Measurements from ENCODE around the gene SIN3B.

SIN3B gene

GRCh38 chr19:16824658-16825311 lies 4.4 kb upstream of the SIN3B start:
- Histone ChIP-seq H2AFZ (ENCODE audit: low read depth, low read length, severe bottlenecking) (no peak overlapping the region), H3K79me2 (ENCODE audit: insufficient read depth, low read length) (0 out of 2 replicates have a peak, but pooled peaks cover 4% of the 10 kb centered on the region), H3K9me2 (replicated peaks; ENCODE audit: insufficient read depth, low read length) (no peaks in the 10 kb centered on the region), H3K36me3 (ENCODE audit: low read length) (no peaks in the 10 kb centered on the region), H3K9ac (ENCODE audit: low read length) (no peak overlapping the region), H3K4me2 (ENCODE audit: low read depth, low read length, poor library complexity, severe bottlenecking) (no peak overlapping the region), H3K27ac (ENCODE audit: low read depth, low read length) (no peak overlapping the region), H3K27me3 (ENCODE audit: low read length) (no peaks in the 10 kb centered on the region), H3F3A (ENCODE audit: insufficient read depth) (no peaks in the 10 kb centered on the region), H3K9me3 (ENCODE audit: insufficient read depth, low read length) (no peaks in the 10 kb centered on the region), H3K4me3 (ENCODE audit: insufficient read depth, low read length, poor library complexity, severe bottlenecking) (no peak overlapping the region), H4K20me1 (ENCODE audit: low read depth, low read length) (no peaks in the 10 kb centered on the region)
- TF ChIP-seq CTCF (IDR thresholded peaks at IDR 0.05; ENCODE audit: insufficient read depth, low read length, poor library complexity, severe bottlenecking) (no peak), EZH2phosphoT487 (conservative IDR thresholded peaks at IDR 0.05; ENCODE audit: low read length) (no peak)

- H3K9ac ChIP-seq (ENCODE audit: low read length) = no peak overlapping the region
- TF ChIP-seq CTCF (IDR thresholded peaks at IDR 0.05; ENCODE audit: insufficient read depth, low read length, poor library complexity, severe bottlenecking) = no peak
- H3K9me2 ChIP-seq (replicated peaks; ENCODE audit: insufficient read depth, low read length) = no peaks in the 10 kb centered on the region
- no peaks in the 10 kb centered on the region for H3F3A ChIP-seq (ENCODE audit: insufficient read depth)
- no peaks in the 10 kb centered on the region for H3K9me3 ChIP-seq (ENCODE audit: insufficient read depth, low read length)
- no peak overlapping the region for H2AFZ ChIP-seq (ENCODE audit: low read depth, low read length, severe bottlenecking)
- no peak overlapping the region for H3K4me3 ChIP-seq (ENCODE audit: insufficient read depth, low read length, poor library complexity, severe bottlenecking)
- no peaks in the 10 kb centered on the region for H3K27me3 ChIP-seq (ENCODE audit: low read length)
- H3K27ac ChIP-seq (ENCODE audit: low read depth, low read length) = no peak overlapping the region
- H3K4me2 ChIP-seq (ENCODE audit: low read depth, low read length, poor library complexity, severe bottlenecking) = no peak overlapping the region
- no peaks in the 10 kb centered on the region for H4K20me1 ChIP-seq (ENCODE audit: low read depth, low read length)
- no peaks in the 10 kb centered on the region for H3K36me3 ChIP-seq (ENCODE audit: low read length)
- 0 out of 2 replicates have a peak, but pooled peaks cover 9% of the 10 kb centered on the region for H3K79me2 ChIP-seq (ENCODE audit: insufficient read depth, low read length)
Observed at GRCh38 chr19:16825312-16826052, 3.7 kb upstream of the SIN3B start.

GRCh38 chr19:16829822-16830289 lies 658 bp downstream of the SIN3B start:
- Histone ChIP-seq H3K4me3 (ENCODE audit: insufficient read depth, low read length, poor library complexity, severe bottlenecking) (peak overlapping the region; percentile 90), H4K20me1 (ENCODE audit: low read depth, low read length) (no peaks in the 10 kb centered on the region), H3K27ac (ENCODE audit: low read depth, low read length) (no peak overlapping the region), H2AFZ (ENCODE audit: low read depth, low read length, severe bottlenecking) (peak overlapping the region; percentile 69), H3K36me3 (ENCODE audit: low read length) (no peaks in the 10 kb centered on the region), H3F3A (ENCODE audit: insufficient read depth) (no peaks in the 10 kb centered on the region), H3K79me2 (ENCODE audit: insufficient read depth, low read length) (0 out of 2 replicates have a peak, but pooled peaks cover 9% of the 10 kb centered on the region), H3K9ac (ENCODE audit: low read length) (peak overlapping the region; percentile 78), H3K27me3 (ENCODE audit: low read length) (no peaks in the 10 kb centered on the region), H3K9me3 (ENCODE audit: insufficient read depth, low read length) (no peaks in the 10 kb centered on the region), H3K9me2 (replicated peaks; ENCODE audit: insufficient read depth, low read length) (no peaks in the 10 kb centered on the region), H3K4me2 (ENCODE audit: low read depth, low read length, poor library complexity, severe bottlenecking) (peak overlapping the region; percentile 72)
- TF ChIP-seq CTCF (IDR thresholded peaks at IDR 0.05; ENCODE audit: insufficient read depth, low read length, poor library complexity, severe bottlenecking) (no peak), EZH2phosphoT487 (conservative IDR thresholded peaks at IDR 0.05; ENCODE audit: low read length) (no peak)

All from SU-DHL-6 (cell line).